ES-I3 (cell line): ENCODE measurements around the gene CPN1.
"Not testable (repeated sequence)": the region's sequence is repeated elsewhere in the genome, so short reads cannot be mapped to it uniquely, and the experiment has no call there.

Source experiments
- H3K36me3 ChIP-seq: 2 replicates; pipeline ENCODE4 v1.6.1; 2013; ENCODE audit warnings: mild to moderate bottlenecking, low read length, control low read depth, moderate library complexity; ENCODE audit not compliant: insufficient read depth
- H3K4me1 ChIP-seq: 2 replicates; pipeline ENCODE4 v1.6.1; 2013; ENCODE audit warnings: mild to moderate bottlenecking, control low read depth, low read length; ENCODE audit not compliant: insufficient read depth
- H3K9ac ChIP-seq: 2 replicates; pipeline ENCODE4 v1.6.1; 2013; ENCODE audit warnings: low read depth, mild to moderate bottlenecking, low read length, moderate library complexity
- H3K9me3 ChIP-seq: 2 replicates; pipeline ENCODE4 v1.6.1; 2013; ENCODE audit warnings: mild to moderate bottlenecking, low read length, moderate library complexity; ENCODE audit not compliant: control insufficient read depth, insufficient read depth

CPN1 gene

GRCh38 chr10:100024748-100025147 lies 56.9 kb downstream of the CPN1 start:
- H3K9me3 ChIP-seq: peaks cover 13% of the 10 kb centered on the region
- H3K36me3 ChIP-seq: no peaks in the 10 kb centered on the region
- no peak overlapping the region for H3K9ac ChIP-seq
- H3K4me1 ChIP-seq: peaks cover 11% of the 10 kb centered on the region

- Histone ChIP-seq H3K4me1 (peaks cover 11% of the 10 kb centered on the region), H3K36me3 (no peaks in the 10 kb centered on the region), H3K9ac (no peak overlapping the region), H3K9me3 (no peaks in the 10 kb centered on the region; the same call in 1 of the 2 replicates)
Measured at GRCh38 chr10:100022403-100022802, 59.3 kb downstream of the CPN1 start.

- peaks cover 11% of the 10 kb centered on the region for H3K4me1 ChIP-seq
- H3K9ac ChIP-seq: no peak overlapping the region
- no peaks in the 10 kb centered on the region for H3K36me3 ChIP-seq
- H3K9me3 ChIP-seq: no peaks in the 10 kb centered on the region; the same call in 1 of the 2 replicates
Measured at GRCh38 chr10:100021322-100021721, 60.3 kb downstream of the CPN1 start.

- no peaks in the 10 kb centered on the region for H3K36me3 ChIP-seq
- H3K9ac ChIP-seq: no peak overlapping the region
- no peaks in the 10 kb centered on the region; the same call in 1 of the 2 replicates for H3K9me3 ChIP-seq
- H3K4me1 ChIP-seq: peaks cover 11% of the 10 kb centered on the region
Measured at GRCh38 chr10:100020886-100021253, 60.8 kb downstream of the CPN1 start.

- Histone ChIP-seq H3K9ac (no peak overlapping the region), H3K36me3 (no peaks in the 10 kb centered on the region), H3K4me1 (peaks cover 11% of the 10 kb centered on the region), H3K9me3 (no peaks in the 10 kb centered on the region; the same call in 1 of the 2 replicates)
Measured at GRCh38 chr10:100020142-100020885, 61.4 kb downstream of the CPN1 start.

- Histone ChIP-seq H3K9ac (no peak overlapping the region), H3K36me3 (no peaks in the 10 kb centered on the region), H3K4me1 (peaks cover 11% of the 10 kb centered on the region), H3K9me3 (no peaks in the 10 kb centered on the region; the same call in 1 of the 2 replicates)
Measured at GRCh38 chr10:100019787-100020141, 61.9 kb downstream of the CPN1 start.

- Histone ChIP-seq H3K36me3 (no peaks in the 10 kb centered on the region), H3K9ac (no peak overlapping the region), H3K9me3 (no peaks in the 10 kb centered on the region), H3K4me1 (no peaks in the 10 kb centered on the region)
Measured at GRCh38 chr10:100014071-100014762, 67.5 kb downstream of the CPN1 start.

GRCh38 chr10:100013621-100014020 lies 68.0 kb downstream of the CPN1 start:
- no peak overlapping the region for H3K9ac ChIP-seq
- no peaks in the 10 kb centered on the region for H3K9me3 ChIP-seq
- H3K4me1 ChIP-seq: no peaks in the 10 kb centered on the region

GRCh38 chr10:100011906-100012305 lies 69.8 kb downstream of the CPN1 start:
- H3K36me3 ChIP-seq, H3K9ac ChIP-seq, H3K4me1 ChIP-seq, H3K9me3 ChIP-seq: not testable (repeated sequence)

More at GRCh38 chr10:100013621-100014020, 68.0 kb downstream of the CPN1 start:
- H3K36me3 ChIP-seq: no peaks in the 10 kb centered on the region

- H3K4me1 ChIP-seq: peaks cover 12% of the 10 kb centered on the region; the same call in 1 of the 2 replicates
- no peaks in the 10 kb centered on the region for H3K9me3 ChIP-seq
- H3K36me3 ChIP-seq: no peaks in the 10 kb centered on the region
- peak within 1 kb of the TSS; percentile 90 for H3K9ac ChIP-seq
Measured at GRCh38 chr10:100009793-100010676, 71.6 kb downstream of the CPN1 start, which contains the start of gene DNMBP. Gene DNMBP (minus strand): TSS chr10:100009947. CDS start chr10:99972124, 37,823 bp downstream.

GRCh38 chr10:100009283-100009792 lies 72.3 kb downstream of the CPN1 start:
- no peaks in the 10 kb centered on the region for H3K36me3 ChIP-seq
- peak overlapping the region; percentile 90 for H3K9ac ChIP-seq
- H3K4me1 ChIP-seq: peaks cover 15% of the 10 kb centered on the region; the same call in 1 of the 2 replicates
- no peaks in the 10 kb centered on the region for H3K9me3 ChIP-seq

GRCh38 chr10:100008708-100009282 lies 72.9 kb downstream of the CPN1 start:
- Histone ChIP-seq H3K36me3 (no peaks in the 10 kb centered on the region), H3K9ac (peak overlapping the region; percentile 90), H3K4me1 (peaks cover 15% of the 10 kb centered on the region; the same call in 1 of the 2 replicates), H3K9me3 (no peaks in the 10 kb centered on the region)

GRCh38 chr10:100008142-100008522 lies 73.5 kb downstream of the CPN1 start:
- no peaks in the 10 kb centered on the region for H3K36me3 ChIP-seq
- no peaks in the 10 kb centered on the region for H3K9me3 ChIP-seq
- peak overlapping the region; percentile 90; the same call in 1 of the 2 replicates for H3K9ac ChIP-seq
- peaks cover 15% of the 10 kb centered on the region; the same call in 1 of the 2 replicates for H3K4me1 ChIP-seq
